Measurements from ENCODE around the gene PRKN.

Gene PRKN

DNA sequence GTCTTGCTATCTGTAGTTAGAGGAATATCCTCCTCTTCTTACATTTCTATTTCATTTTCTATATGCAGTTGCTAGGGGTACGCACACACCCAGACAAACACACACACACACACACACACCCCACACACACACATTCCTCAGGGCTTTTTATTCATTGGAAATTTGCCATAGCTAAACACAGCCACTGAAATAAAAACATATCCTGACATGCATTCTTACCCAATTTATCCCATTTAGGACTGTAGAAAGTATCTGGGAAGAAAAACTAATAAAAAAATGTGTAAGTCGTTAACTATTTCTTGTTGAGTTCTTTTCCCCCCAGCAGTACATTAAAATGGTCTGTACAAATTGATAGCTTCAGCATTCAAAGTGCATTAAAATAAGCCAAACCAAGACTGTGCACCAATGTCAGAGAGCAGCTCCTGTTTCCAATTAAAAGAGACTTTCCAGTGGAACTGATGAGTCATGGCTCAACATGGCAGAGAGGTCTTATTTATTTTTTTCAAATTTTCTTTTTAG, 1095.8 kb downstream of the PRKN start:
- no peak for DNase-seq

DNA sequence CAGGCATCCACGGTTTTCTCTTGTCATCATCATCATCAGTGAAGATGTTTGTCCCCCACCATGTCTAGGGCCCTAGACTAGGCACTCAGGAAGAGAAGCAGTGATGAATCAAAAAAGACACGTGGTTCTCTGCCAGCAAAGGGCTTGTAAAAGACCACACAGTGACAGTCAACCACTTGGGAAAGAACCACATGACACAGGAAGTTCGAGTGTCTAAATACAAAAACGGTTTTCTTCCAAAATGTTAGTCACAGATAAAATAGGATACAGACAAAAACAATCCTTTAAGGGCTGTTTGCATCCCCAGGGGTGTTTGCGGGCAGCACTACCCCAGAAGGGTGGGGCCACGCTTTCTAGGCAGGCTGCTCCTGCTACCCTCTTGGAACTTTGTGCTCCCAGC, 1096.9 kb downstream of the PRKN start:
- DNase-seq = no peak

DNA sequence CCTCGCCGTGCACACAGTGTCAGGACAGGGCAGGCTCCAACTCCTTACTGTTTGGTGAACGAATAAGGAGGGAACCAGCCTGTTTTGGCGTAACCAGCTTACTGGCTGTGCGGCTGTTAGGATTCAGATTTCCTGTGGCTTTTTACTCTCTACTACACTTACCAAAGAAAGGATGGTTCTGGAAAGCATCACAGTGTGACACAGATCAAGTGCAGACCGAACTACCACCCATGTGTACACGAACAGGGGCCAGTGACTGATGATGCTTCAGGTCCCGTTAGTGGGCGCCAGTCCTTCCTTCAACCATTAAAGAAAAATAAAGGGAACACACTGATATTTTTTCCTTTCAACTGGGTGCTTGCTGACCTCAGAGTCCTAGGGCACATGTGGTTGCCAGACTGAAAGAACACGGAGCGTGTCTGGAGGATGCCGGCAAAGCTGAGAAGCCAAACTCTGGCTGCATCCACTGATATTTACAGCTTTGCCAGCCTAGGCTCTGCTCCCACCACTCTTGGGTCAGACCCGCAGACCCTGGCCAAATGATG, 1101.4 kb downstream of the PRKN start:
- no peak for DNase-seq

DNA sequence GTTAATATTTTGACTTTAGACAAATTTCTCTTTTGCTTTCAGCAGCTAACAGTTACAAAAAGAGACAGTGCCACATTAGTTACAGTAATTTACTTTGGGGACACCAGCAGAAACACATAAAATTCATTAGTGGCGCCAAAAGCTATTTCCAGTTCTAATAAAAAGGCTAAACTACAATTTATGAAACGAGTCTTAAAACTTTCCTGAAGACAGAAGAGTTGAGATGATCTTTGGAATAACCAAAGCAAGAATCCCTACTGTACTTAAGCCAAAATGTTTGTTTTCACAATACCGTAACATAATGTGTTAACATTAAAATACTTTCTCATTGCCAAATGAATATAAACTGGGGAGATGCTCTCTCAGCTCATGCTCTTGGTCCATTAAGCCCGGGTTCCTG, 1103.5 kb downstream of the PRKN start:
- DNase-seq = no peak

DNA sequence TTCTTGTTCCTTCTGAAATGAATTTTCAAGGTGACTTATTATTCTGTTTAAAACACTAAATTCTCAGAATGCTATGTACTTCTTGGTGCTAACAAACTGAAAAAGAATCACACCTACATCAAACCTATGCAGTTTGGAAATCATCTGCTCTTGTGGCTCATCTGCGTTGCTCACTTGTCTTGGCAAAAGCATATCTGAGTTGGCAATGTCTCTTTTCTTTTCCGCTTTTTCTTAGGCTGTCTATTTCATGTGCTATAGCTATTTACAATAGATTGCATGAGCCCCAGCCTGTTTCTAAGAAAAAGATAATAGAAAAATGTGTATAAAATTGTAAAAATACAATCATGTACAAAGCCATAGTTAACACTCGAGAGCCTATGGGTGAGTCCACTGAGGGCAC, 1104.8 kb downstream of the PRKN start:
- no peak for DNase-seq

DNA sequence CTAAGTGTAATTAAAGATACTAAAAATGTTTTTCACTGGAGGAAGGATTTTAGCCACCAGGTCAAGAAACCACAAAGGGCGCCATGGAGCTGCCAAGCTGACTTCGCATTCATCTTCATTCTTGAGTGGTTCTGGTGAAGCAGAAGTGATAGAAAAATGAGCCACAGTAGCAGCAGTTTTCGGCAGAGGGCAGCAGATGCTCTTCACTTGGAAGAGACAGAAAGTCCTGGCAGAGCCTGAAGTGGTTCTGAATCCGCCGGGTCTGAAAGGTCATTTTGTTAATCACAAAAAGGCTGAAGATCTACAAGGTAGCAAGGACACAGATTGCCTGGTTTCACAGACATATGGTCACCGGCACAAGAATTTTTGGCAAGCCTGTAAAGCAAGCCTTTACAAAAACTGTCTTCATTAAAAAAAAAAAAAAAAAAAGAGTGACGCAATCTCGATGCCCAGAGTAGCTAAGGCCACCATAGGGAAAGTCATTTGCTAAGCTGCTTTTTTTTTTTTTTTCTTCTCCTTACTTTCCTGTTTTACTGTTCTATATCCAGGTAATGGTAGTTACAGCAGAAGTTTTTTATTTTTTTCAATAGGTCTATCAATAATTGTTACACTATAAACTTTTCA, 1108.6 kb downstream of the PRKN start:
- DNase-seq = no peak

DNA sequence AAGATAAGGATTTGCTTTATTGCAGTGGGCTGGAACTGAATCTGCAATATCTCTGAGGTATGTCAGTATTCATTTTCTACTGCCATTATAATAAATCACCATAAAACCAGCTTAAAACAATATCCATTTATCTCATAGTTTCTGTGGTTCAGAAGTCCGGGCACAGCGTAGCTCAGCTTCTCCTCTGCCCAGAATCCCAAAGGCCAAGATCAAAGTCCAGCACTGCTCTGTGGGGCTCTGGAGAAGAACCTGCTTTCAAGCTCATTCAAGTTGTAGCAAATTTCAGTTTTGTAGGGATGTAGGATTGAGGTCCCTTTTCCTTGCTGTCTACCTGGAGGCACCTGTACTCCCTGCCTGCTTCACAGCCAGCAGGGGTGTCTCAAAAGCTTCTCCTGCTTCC, 1113.9 kb downstream of the PRKN start:
- DNase-seq = no peak

DNA sequence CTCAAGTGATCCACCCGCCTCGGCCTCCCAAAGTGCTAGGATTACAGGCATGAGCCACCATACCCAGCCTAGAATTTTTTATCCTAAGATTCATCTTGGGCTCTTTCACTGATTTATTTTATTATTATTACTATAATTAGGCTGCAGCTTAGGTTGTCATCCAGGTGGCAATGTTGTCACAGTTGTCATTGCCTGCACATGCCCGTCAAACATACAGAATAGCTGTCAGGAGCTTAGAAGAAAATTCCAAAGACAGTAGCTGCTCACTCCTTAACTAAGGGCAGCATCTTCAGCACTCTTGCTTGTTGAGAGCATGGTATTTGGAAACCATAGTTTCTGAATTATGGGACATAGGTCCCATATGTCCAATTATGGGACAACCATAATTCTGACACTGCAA, 1118.8 kb downstream of the PRKN start:
- DNase-seq = no peak

DNA sequence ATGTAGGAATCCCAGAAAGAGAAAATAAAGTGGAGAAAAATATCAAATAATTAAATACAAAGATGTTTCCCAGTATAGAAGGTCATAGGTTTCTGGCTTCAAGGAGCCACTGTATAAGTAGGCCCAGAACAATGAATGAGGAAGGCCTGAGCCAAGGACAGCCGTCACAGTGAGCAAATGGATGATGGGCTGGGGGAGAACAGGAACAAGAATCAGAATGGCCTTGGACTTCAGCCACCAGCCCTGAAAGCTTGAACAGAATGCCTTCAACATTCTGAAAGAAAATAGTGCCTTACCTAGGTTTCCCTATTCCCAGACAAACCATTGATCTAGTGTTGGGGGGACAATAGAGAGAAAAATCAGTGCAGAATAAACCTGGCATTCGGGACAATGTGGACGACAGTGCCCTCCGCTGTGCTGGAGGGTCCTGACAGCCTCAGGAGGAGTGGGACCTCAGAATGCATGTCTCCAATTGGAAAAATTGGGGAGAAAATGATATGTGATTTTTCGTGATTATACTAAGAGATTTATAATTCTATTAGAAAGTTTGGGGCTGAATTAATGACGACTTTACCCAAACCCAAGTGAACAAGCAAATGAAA, 1119.8 kb downstream of the PRKN start:
- no peak for DNase-seq

DNA sequence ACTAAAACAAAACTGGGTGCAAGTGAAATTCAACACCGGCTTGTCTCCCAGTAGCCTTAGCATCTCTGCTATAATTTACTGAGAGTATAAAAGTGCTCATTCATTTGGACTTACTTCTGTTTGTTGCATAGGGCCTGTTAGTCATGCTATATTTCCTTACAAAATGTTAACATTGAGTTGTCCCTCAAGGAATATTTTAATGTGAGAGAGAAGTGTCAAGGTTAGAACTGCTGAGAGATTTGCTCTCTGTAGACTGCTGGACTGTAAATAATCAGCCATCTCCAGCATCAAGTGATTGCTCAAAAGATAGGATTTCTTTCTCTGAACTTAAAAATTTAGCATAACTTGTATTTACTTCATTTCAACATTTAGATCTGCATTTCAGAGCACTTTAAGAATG, 1125.2 kb downstream of the PRKN start:
- DNase-seq = no peak

DNA sequence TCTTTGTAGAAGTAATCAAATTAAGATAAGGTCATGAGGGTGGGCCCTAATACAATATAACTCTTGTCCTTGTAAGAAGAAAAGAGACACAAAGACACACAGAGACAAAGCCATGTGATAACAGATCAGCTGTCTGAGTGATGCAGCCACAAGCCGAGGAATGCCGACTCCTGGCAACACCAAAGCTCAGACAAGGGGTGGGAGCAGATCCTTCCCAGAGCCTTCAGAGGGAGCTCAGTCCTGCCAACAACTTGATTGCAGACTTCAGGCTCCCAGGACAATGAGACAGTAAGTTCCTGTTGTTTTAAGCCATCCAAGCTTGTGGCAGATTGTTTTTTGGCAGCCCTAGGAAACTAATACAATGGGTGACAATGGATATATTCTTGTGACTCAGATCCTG, 1128.7 kb downstream of the PRKN start:
- DNase-seq = no peak

DNA sequence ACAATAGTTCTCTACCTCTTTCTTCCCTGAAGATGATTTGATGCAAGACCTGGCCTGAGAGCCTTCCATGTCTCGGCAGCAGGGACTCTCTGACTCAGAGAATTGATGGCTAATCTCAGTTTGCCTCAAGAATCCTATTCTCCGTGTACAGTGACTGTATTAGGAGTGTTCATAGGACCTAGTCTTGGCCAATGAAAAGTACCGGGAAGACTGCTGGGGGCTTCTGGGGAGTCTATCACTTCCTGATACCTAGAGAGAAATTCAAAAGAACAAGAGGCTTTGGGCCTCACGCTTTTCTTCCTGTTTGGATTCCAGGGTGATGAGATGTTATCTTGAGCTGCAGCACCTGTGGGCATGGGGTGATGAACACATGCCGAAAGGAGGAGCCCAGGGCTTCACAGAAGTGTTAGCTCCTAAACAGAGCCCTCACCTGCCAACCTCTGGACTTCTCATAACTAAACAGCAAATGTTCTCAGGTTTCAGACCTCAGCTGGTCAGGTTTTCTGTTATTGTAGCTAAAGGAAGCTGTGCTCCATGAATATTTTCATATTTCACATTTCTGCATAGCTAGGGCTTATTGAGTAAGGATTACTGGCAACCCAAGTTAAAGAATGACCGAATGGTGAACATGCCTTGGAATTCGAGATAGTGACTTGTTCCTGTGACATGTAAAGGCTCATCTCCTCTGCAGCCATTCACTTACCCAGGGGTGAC, 1130.6 kb downstream of the PRKN start:
- no peak for DNase-seq

DNA sequence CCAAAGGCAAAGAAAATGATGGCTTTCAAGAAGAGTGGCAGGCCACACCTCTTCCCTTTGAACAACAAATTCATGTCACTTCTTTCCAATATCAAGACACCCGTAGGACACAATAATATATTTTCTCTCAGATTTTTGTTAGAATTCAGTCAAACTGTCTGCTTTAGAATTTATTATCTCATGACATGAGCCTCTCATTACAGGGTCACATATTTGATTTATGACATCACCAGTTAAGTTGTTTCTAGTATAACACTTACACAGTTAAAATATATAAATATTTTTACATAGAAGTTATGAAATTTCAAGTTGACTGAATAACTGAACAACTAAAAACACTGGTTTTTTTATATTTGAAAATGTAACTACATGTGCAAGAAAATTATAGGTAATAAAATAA, 1133.2 kb downstream of the PRKN start:
- no peak for DNase-seq

DNA sequence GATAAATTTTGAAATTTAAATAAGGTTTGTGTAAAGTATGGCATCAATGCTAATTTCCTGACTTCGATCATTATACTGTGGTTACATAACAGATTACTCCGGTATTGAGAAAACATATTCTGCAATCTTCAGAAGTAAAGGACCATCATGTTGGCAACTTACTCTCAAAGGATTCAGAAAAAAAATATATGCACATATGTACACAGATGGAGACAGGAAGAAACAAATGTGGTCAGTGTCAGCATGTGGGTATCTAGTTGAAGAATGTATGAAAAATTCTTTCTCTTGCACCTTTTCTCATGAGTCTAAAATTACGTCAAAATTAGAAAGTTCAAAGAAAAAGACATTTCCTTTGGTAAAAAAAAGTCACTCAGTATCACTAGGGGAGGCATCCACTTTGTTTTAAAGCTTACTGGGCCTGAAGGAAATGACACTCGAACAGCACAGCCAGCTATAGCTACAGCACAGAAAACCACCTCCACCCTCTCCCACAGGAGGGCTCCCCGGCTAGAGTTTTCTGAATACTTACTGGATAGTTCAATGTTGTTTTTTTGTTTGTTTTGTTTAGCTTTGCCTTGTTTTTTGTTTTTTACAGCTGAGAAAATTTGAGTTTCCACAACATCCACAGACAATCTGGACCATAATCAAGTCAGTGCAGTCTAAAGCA, 1136.5 kb downstream of the PRKN start:
- no peak for DNase-seq

DNA sequence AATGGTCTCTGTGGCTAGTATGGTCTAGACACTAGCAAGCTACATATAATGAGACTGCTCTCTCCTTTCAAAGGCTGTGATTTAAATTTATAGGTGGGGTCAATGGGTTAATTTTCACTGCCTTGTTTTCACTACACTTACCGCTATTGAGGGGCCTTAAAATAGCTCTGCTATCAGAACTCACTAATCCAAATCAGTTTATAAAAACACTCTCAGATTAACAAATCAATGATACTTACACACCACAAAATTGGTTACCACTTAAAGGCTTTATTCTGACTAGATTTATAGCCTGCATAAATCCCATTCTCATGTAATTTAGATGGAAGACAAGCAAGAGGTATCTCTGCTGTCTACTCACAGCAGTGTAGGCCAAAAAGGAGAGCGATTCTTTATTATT, 1140.7 kb downstream of the PRKN start:
- no peak for DNase-seq

DNA sequence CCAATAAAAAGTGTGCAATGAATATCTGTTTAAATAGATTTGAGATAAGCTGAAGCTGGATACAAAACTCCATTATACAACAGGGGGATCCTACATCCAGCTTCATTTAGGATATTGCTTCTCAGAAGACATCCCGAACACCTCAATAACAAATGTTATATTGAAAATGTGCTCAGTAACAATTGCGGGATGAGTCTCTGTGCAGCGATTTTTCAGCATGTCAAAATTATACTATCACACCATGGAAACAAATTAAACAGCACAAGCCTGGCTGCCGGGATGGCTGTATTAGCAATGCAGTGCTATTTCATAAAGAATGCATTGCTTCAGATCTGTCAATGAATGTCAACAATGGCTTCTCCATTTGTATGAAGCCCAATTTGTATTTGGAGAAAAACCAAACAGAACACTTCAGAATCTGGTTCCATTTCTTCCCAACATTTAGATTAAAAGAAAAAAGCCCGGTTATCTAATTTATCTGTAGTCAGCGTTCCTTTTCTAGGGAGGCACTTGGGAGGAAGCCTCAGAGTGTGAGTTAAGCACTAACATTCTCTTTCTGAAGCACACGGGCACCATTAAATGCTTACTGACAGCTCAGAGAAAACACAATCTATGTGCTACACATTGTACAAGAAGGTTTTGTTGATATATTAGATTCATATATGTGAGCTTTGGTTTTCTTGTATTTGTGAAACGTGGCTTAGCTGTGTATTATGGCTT, 1142.8 kb downstream of the PRKN start:
- DNase-seq = no peak

DNA sequence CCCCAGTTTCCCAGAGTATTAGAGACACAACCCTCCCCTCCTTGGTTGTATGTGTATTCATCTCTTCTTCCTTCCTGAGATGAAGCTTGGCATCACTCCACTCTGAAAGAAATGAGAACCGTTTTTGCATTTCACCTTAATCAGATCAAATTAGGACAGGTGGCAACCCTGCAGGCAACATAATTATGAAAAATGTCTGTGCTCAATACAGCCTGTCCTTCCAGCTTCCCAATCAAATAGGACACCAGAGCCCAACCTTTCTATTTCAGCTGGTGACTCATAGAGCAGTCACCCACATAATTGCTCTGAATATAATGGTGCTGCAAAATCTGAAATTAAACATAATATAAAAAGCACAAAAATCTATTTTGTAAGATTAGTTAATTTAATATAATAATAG, 1143.5 kb downstream of the PRKN start:
- DNase-seq = no peak

DNA sequence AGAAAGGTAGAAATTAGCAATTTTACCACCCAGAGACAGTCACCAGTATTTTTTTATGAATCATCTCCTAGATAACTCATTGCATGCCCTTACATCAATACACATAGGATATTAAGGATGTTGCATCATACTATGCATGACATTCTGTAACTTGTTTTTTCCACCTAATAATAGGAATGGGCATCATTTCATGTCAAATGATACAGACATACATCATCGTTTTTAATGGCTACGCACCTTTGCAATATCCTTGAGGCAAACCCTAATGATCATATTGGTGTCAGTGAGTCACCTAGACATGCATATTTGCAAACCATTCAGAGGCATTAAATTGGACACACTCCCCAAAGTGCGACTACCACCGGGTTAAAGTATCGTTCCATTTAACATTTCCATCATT, 1144.0 kb downstream of the PRKN start:
- no peak for DNase-seq

DNA sequence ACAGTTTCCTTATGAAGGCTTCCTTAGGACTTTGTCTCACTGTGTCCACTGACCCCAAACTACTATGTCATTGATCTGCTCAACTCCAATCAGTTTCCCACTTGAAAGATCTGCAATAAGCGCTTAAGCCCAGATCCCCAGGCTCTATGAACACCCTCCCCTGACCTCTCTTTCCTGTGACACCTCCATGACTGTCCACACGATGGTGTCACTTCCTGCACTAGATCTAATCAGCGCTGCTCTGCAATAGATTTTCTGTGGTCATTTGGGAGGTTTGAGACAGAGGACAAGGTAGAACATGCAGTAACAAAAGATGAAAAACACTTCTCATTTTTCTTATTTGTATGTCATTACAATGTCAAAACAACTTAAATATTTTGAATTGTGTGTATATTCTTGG, 1149.1 kb downstream of the PRKN start:
- DNase-seq = no peak

DNA sequence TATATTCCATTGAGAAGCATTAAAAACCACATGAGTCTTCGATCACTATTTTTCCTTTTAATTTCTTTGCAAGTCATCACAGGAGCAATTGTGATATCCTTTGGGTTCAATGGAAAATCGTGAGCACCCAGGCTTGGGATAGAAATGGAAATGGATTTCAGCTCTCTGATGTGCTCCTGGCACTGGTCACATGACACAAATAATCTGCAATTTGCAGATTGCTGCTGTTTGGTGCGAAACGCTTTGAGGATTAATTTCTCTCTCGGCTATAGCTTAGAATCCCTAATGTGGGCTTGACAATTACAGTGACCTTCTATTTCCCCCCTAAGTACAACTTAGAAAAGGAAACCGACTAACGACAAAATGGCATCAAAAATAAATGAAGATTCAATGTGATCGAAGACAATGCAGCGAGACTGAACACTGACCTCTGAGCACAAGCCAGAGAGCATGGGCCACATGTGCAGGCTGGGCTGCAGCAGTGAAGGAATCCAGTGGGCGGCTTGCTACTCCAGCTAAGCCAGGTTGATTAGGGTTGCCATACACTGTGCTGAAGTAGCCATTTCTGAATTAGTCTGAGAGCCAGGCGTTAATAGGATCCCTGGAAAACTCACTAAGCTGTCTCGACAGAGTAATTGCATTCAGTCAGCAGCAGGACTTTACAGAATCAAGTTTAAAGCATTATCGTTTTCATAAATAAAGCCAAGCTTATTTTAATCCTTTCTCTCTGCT, 1151.9 kb downstream of the PRKN start:
- DNase-seq = no peak

DNA sequence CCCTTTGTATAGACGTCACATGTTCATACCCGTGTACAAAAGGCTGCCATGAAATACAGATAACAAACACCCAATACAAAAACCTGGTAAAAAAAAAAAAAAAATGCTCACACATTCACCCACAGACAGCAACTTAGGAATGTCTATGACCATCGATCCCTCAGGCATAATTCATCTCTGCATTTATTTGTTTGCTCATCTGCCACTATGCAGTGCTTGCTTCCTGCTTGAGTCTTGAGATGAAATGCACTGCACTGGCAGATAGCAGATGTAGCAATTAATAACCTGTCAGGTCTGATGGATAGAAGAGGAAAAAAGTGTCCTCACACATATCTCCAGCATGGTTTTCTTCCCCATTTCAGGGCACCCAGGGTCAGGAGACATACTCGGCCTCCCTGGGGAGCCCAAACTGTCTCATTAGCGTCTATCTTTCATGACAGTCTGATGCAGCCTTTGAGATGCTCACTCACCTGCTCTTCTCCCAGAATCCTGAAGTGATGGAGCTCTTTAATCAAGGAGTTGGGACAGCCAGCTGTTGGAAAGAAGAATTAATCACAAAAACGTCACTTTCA, 1158.6 kb downstream of the PRKN start:
- DNase-seq = no peak

DNA sequence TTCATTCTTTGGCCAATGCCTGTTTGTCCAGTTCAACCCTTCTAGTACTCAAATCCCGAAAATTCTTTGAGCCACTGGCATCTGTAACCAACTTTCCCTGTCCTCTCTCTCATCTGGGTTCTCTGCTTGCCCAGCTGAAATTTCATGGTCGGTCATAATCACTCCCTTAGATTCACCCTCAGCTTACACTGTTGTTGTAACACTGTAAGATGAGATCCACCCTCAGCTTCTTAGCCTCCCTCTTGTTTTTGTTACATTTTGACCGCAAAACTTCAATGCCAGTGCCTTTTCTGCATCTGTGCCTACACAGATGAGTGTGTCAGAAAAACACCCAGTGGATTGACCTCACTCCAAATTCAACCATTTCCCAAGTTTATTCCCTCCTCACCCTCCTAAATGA, 1162.6 kb downstream of the PRKN start:
- no peak for DNase-seq
